Vagina (tissue), 2 donors: ENCODE data around the gene LY6G5B. TPM values are rescaled to one million over a fixed set of nuclear protein-coding genes. Genes with fewer than 3 reads are reported as not detected.

Experiments
- DNase-seq, 2 donors: peaks; one replicate each; pipeline ENCODE4 v3.0.0-alpha.2; 2017; ENCODE audit errors: extremely low spot score in 2 of 2
- H3K27ac ChIP-seq: fragments of 200-600 bp; sonication (generic); one replicate; pipeline ENCODE4 v1.5.1; 2019
- H3K27me3 ChIP-seq: fragments of 200-600 bp; sonication (generic); one replicate; pipeline ENCODE4 v1.5.1; 2019
- H3K36me3 ChIP-seq, 2 donors: fragments of 200-600 bp; sonication (generic); one replicate each; pipeline ENCODE4 v1.5.1; 2017 to 2019
- H3K4me1 ChIP-seq: fragments of 200-600 bp; sonication (generic); one replicate; pipeline ENCODE4 v1.5.1; 2019
- H3K4me3 ChIP-seq, 2 donors: fragments of 200-600 bp; sonication (generic); 1 replicate in 1 of 2; 2 replicates in 1 of 2; pipeline ENCODE4 v1.5.1; 2016 to 2019
- H3K9me3 ChIP-seq: fragments of 200-600 bp; sonication (generic); one replicate; pipeline ENCODE4 v1.5.1; 2019
- CTCF ChIP-seq, 3 experiments: fragments of 450-650 bp in 2 of 3; fragments of 200-600 bp in 1 of 3; sonication (generic) in 1 of 3; IDR thresholded peaks; one replicate each; pipeline ENCODE4 v1.5.1; 2017 to 2019; ENCODE audit warnings: antibody characterized with exemption in 3 of 3, mild to moderate bottlenecking in 2 of 3, moderate library complexity in 2 of 3
- POLR2A ChIP-seq, 2 donors: fragments of 450-650 bp; IDR thresholded peaks; one replicate each; pipeline ENCODE4 v1.6.1; 2017; ENCODE audit warnings: antibody characterized with exemption in 2 of 2, mild to moderate bottlenecking in 2 of 2, moderate library complexity in 2 of 2
- POLR2AphosphoS5 ChIP-seq, 2 donors: sonication (generic); formaldehyde crosslinking; IDR thresholded peaks; one replicate each; pipeline ENCODE4 v1.9.0; 2017; ENCODE audit warnings: antibody characterized with exemption in 2 of 2, mild to moderate bottlenecking in 2 of 2, low read depth in 1 of 2; ENCODE audit not compliant: insufficient read depth in 1 of 2
- intact Hi-C: fragments of 100-400 bp; cut with DNase I; formaldehyde crosslinking; loops from one replicate; pipeline ENCODE4 v1.15.1; 2023
- total RNA-seq: library from RNA; depleted of rRNA; stranded (reverse); fragments of >200 nt; gene quantifications from one replicate; pipeline ENCODE4 v1.2.3, GENCODE V29; 2016

LY6G5B gene
- total RNA-seq, 1 donor from 2014 or later = 7.4 TPM

DNA sequence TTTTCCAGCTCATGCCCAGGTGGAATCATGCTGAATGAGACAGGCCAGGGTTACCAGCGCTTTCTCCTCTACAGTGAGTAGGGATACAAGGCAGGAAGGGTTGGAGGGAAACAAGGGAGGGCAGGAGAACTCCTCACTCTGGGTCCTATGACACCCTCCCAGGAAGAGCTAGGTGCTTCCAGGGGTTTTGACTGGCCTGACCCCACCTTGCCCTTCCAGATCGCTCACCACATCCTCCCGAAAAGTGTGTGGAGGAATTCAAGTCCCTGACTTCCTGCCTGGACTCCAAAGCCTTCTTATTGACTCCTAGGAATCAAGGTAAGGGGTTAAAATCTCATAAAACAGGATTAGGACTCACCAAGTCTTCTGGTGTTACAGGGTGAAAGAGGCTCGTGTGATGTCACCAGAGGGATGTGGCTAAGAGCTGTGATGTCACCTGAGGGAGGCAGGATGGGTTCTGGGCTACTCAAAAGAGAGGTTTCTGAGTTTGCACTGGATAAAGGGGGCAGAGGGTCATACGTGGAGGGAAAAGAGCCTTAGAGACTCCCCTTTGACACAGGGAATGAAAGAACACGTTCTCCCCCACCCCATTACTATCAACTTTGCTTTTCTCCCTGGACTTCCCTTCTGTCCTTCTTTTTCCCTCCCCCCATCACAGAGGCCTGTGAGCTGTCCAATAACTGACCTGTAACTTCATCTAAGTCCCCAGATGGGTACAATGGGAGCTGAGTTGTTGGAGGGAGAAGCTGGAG lies 12.2 kb upstream of the LY6G5B start:
- no peak for DNase-seq
- no peaks in the 10 kb centered on the region for H3K9me3 ChIP-seq
- H3K27me3 ChIP-seq = no peaks in the 10 kb centered on the region
- H3K4me3 ChIP-seq = no peak overlapping the region
- peaks cover 52% of the 10 kb centered on the region for H3K4me1 ChIP-seq
- no peak overlapping the region for H3K27ac ChIP-seq
- intact Hi-C loops = no loop called here
- H3K36me3 ChIP-seq = peaks cover 0 to 8% of the 10 kb centered on the region in 2 donors
- no peak for TF ChIP-seq POLR2AphosphoS5 (IDR thresholded peaks at IDR 0.05; ENCODE audit: insufficient read depth in 1 of 2, low read depth in 1 of 2)
- no peak for TF ChIP-seq POLR2A (IDR thresholded peaks at IDR 0.05)

DNA sequence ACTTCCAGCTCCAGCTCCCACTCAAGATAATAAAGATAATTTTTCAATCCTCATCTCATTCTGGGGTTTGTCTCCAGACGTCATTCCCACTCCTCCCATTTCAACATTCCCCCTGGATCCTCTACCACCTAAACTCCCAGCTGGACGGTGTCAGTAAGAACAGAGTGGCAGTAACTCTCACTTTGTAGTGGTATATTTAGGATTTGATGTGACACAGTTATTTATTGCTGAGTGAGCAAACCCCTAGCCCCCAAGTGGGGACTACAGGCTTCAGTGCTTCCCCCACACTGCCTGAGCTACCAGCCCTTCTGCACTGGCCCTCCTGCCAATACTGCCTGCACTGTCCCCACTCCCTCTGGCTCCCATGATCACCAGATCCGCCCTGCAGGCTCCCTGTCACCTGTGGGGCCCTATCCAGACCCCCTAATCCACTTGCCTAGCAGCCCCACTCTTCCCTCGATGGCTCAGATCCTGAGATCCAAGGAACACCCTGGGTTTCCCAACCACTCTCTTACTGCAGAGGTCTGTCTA lies 11.6 kb upstream of the LY6G5B start:
- Histone ChIP-seq H3K27ac (no peak overlapping the region), H3K4me1 (peaks cover 58% of the 10 kb centered on the region)
- intact Hi-C loops = no loop called here

GRCh38 chr6:31658983-31659648 lies 10.7 kb upstream of the LY6G5B start:
- Histone ChIP-seq H3K27ac (peak overlapping the region; percentile 91), H3K36me3 (peaks cover 0 to 8% of the 10 kb centered on the region in 2 donors), H3K4me3 (peak overlapping the region; percentile 60 to 87), H3K27me3 (no peaks in the 10 kb centered on the region), H3K9me3 (no peaks in the 10 kb centered on the region), H3K4me1 (peaks cover 59% of the 10 kb centered on the region)
- intact Hi-C loops = no loop called here
- no peak for DNase-seq
- TF ChIP-seq POLR2AphosphoS5 (IDR thresholded peaks at IDR 0.05; ENCODE audit: insufficient read depth in 1 of 2, low read depth in 1 of 2) (no peak), CTCF (IDR thresholded peaks at IDR 0.05) (no peak), POLR2A (IDR thresholded peaks at IDR 0.05) (no peak)

More for the DNA sequence above, 11.6 kb upstream of the LY6G5B start:
- H3K9me3 ChIP-seq = no peaks in the 10 kb centered on the region
- no peak overlapping the region for H3K4me3 ChIP-seq
- no peak for DNase-seq
- TF ChIP-seq POLR2A (IDR thresholded peaks at IDR 0.05) (no peak), CTCF (IDR thresholded peaks at IDR 0.05) (no peak)
- peaks cover 0 to 8% of the 10 kb centered on the region in 2 donors for H3K36me3 ChIP-seq
- no peaks in the 10 kb centered on the region for H3K27me3 ChIP-seq

GRCh38 chr6:31659649-31660380 lies 10.0 kb upstream of the LY6G5B start:
- no peak for DNase-seq
- peak in 1 of 2 donors; percentile 24 for TF ChIP-seq POLR2AphosphoS5 (IDR thresholded peaks at IDR 0.05; ENCODE audit: insufficient read depth in 1 of 2, low read depth in 1 of 2)
- TF ChIP-seq POLR2A (IDR thresholded peaks at IDR 0.05) = no peak
- H3K4me3 ChIP-seq = peak overlapping the region; percentile 60 to 87
- H3K27ac ChIP-seq = peak overlapping the region; percentile 91
- H3K9me3 ChIP-seq = no peaks in the 10 kb centered on the region
- peaks cover 63% of the 10 kb centered on the region for H3K4me1 ChIP-seq
- H3K27me3 ChIP-seq = no peaks in the 10 kb centered on the region
- intact Hi-C loops = no loop called here
- peaks cover 0 to 8% of the 10 kb centered on the region in 2 donors for H3K36me3 ChIP-seq

DNA sequence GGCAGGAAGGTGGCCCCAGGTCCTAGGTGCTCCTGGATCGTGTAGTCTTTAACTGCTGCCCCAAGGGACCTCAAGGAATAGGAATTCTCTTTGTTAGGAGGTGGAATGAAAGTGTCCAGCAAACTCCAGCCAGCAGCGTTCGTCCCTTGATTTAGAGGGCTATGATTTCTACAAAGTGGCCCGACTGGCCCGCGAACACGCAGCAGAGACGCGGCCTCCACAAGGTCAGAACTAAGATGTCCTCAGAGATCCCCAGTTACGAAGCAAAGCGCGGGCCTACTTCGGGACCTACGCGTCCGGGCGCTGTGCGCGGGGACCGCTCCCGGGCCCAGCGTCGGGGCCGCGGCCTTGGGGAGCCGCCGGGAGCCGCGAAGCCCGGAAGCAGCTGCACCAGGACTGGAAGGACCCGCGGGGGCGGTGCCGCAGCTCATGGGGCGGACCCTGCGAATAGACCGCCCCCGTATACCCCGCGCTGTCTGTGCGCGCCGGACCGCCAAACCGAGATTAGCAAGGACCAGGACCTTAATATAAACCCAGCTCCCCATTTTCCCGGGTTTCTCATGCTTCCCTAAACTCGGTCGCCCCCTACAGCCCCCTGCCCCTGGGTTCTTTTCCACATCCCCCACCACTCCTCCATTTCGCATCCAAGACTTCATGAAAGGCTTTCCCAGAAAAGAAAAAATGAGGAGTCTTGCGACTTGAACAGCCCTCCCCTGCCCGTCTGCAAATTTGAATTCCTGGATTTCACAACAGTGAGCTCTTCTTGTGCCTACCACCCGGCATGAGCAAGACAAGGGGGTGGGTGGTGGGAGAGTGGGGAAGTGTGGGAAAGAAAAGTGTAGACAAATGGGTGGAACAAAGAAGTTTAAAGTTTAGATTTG lies 9.2 kb upstream of the LY6G5B start, which contains the start of gene C6orf47:
Gene C6orf47, minus strand, starts transcription at position 398 of the 881 bp plus-strand sequence. CDS start 831 bp downstream, outside the sequence.
- H3K4me3 ChIP-seq = peak within 1 kb of the TSS; percentile 60 to 87
- intact Hi-C loops = no loop called here
- H3K36me3 ChIP-seq = peaks cover 0 to 8% of the 10 kb centered on the region in 2 donors
- peak within 1 kb of the TSS; percentile 91 for H3K27ac ChIP-seq
- peaks cover 63% of the 10 kb centered on the region for H3K4me1 ChIP-seq
- no peaks in the 10 kb centered on the region for H3K27me3 ChIP-seq
- H3K9me3 ChIP-seq = no peaks in the 10 kb centered on the region
- DNase-seq = no peak
- TF ChIP-seq CTCF (IDR thresholded peaks at IDR 0.05) = no peak
- TF ChIP-seq POLR2A (IDR thresholded peaks at IDR 0.05) = peak in 1 of 2 donors; percentile 77
- peak; percentile 10 to 89 for TF ChIP-seq POLR2AphosphoS5 (IDR thresholded peaks at IDR 0.05; ENCODE audit: insufficient read depth in 1 of 2, low read depth in 1 of 2)
